ENCODE results near the gene TCF15.

DNA sequence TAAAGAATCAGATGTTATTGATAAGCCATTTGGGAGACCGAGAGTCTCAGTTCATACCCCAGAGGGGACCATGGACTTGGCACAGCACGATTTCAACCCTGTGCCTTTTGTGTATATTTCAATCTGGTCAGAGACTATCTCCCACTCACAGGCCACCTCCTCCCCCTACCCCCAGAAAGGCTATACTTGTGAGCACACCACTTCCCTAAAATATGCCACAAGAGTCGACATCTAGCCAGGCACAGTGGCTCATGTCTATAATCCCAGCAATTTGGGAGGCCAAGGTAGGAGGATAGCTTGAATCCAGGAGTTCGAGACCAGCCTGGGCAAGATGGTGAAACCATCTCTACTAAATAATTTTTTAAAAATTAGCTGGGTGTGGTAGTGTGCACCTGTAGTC is 13.6 kb upstream of the TCF15 start:
- no peak for TF ChIP-seq CTCF (IDR thresholded peaks at IDR 0.05)
- TF ChIP-seq POLR2A (IDR thresholded peaks at IDR 0.05) = no peak
